ENCODE data around the gene SYCP3. TPM values are rescaled to one million over a fixed set of nuclear protein-coding genes. Genes with fewer than 3 reads are reported as not detected.

SYCP3 gene
- total and polyA plus RNA-seq, 2 of the 13 experiments (the other 11 are each of a cell fraction or from before 2014, with no cell fraction given): not detected

DNA sequence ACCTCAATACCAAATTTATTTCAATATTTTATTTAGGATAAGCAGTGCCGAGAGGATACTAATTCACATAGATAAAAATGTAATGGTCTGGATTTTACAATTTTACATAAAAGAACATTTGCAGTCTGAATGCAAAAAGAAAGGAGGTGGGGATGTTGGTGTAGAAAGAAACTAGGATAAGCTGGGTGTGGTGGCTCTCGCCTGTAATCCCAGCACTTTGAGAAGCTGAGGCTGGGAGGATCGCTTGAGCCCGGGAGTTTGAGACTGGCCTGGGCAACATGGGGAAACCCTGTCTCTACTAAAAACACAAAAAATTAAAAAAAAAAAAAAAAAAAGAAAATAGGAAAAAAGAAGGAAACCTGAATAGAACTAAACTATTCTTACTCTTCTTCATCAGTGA lies 16.9 kb downstream of the SYCP3 start:
- Histone ChIP-seq H3K79me2 (ENCODE audit: insufficient read depth, low read length) (peaks cover 8% of the 10 kb centered on the region), H3K9me3 (ENCODE audit: low read length) (no peaks in the 10 kb centered on the region), H4K20me1 (ENCODE audit: insufficient read depth, low read length) (no peaks in the 10 kb centered on the region), H3K36me3 (replicated peaks in 1 of 2; ENCODE audit: control insufficient read depth in 1 of 2, insufficient read depth in 2 of 2, low read length in 2 of 2) (peaks cover 4 to 71% of the 10 kb centered on the region in 2 experiments), H3K27ac (ENCODE audit: extremely low read length, insufficient read depth, low read length) (no peak overlapping the region), H3K4me3 (replicated peaks in 1 of 3; ENCODE audit: insufficient read depth in 1 of 3, low read depth in 2 of 3, low read length in 3 of 3) (no peak overlapping the region), H3K4me2 (ENCODE audit: low read depth, low read length) (no peak overlapping the region), H2AFZ (ENCODE audit: low read length) (no peak overlapping the region), H3K9ac (ENCODE audit: insufficient read depth, low read depth, low read length) (no peak overlapping the region), H3K27me3 (ENCODE audit: control insufficient read depth in 1 of 2, insufficient read depth in 2 of 2, low read length in 2 of 2) (no peaks in the 10 kb centered on the region), H3K4me1 (ENCODE audit: insufficient read depth, low read length) (no peaks in the 10 kb centered on the region; the same call in 1 of the 2 replicates)
- ATAC-seq (no peak), DNase-seq (ENCODE audit: low spot score) (no peak), FAIRE-seq (no peak)
- WGBS (ENCODE audit: low lambda C conversion rate): over 99% methylated on average over 4 of the region's 4 CpGs
- in situ Hi-C loops (cut with HindIII; ENCODE audit: extremely low pct_ligation_motif_present, low pct_unique_long_range_greater_than_20kb): no loop called here
- BruUV-seq (replicated peaks): no TSS peak
- intact Hi-C loops (cut with micrococcal nuclease; ENCODE audit: unreplicated experiment): no loop called here
- CTCF ChIA-PET (ENCODE audit: low intra/inter-chr PET ratio, low total read pairs): no interaction called here
- POLR2A ChIA-PET: no interaction called here
- no peak for TF ChIP-seq KDM1A (CRISPR knock-in tag; IDR thresholded peaks at IDR 0.05)
- TF ChIP-seq, protein P1, sequence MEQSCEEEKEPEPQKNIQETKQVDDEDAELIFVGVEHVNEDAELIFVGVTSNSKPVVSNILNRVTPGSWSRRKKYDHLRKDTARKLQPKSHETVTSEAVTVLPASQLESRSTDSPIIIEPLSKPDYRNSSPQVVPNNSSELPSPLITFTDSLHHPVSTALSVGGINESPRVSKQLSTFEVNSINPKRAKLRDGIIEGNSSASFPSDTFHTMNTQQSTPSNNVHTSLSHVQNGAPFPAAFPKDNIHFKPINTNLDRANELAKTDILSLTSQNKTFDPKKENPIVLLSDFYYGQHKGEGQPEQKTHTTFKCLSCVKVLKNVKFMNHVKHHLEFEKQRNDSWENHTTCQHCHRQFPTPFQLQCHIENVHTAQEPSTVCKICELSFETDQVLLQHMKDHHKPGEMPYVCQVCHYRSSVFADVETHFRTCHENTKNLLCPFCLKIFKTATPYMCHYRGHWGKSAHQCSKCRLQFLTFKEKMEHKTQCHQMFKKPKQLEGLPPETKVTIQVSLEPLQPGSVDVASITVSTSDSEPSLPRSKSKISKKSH (CRISPR knock-in tag; IDR thresholded peaks at IDR 0.05; ENCODE audit: borderline replicate concordance): no peak
- no peak for TF ChIP-seq ZMAT3 (CRISPR knock-in tag; conservative IDR thresholded peaks at IDR 0.05)
- no peak for TF ChIP-seq GATAD2A (CRISPR knock-in tag; IDR thresholded peaks at IDR 0.05)
- TF ChIP-seq JDP2 (CRISPR knock-in tag; IDR thresholded peaks at IDR 0.05; ENCODE audit: borderline replicate concordance): no peak
- TF ChIP-seq MEF2D (CRISPR knock-in tag; IDR thresholded peaks at IDR 0.05): no peak
- no peak for TF ChIP-seq ZNF350 (CRISPR knock-in tag; IDR thresholded peaks at IDR 0.05; ENCODE audit: borderline replicate concordance, low read depth)
- TF ChIP-seq ASH2L (IDR thresholded peaks at IDR 0.05; ENCODE audit: insufficient read length, low read depth, low read length): no peak
- TF ChIP-seq MYPOP (CRISPR knock-in tag; IDR thresholded peaks at IDR 0.05): no peak
